Ammon's horn (tissue), 1 donor: ENCODE measurements around the gene AHCY.
"Not testable (repeated sequence)": the region's sequence is repeated elsewhere in the genome, so short reads cannot be mapped to it uniquely, and the experiment has no call there.

Experiments
- DNase-seq: peaks from one replicate; pipeline ENCODE4 v3.0.0-alpha.2; 2016; ENCODE audit warnings: low spot score

The AHCY gene

GRCh38 chr20:34302723-34303533 lies at the start of gene AHCY:
Gene AHCY (minus strand): TSS chr20:34303355. CDS start chr20:34303270, 85 bp downstream.
- peak; percentile 97 for DNase-seq

- DNase-seq = no peak
These were observed 46.9 kb upstream of the AHCY start for GRCh38 chr20:34350095-34350494.

GRCh38 chr20:34347571-34347970 lies 44.4 kb upstream of the AHCY start:
- no peak for DNase-seq

GRCh38 chr20:34346533-34346865 lies 43.3 kb upstream of the AHCY start:
- DNase-seq = not testable (repeated sequence)

GRCh38 chr20:34345839-34346532 lies 42.8 kb upstream of the AHCY start:
- not testable (repeated sequence) for DNase-seq

- no peak for DNase-seq
These were observed 42.2 kb upstream of the AHCY start for GRCh38 chr20:34345402-34345736.

GRCh38 chr20:34344238-34344637 lies 41.1 kb upstream of the AHCY start:
- no peak for DNase-seq

- DNase-seq = no peak
These were observed 40.5 kb upstream of the AHCY start for GRCh38 chr20:34343458-34344211.

- not testable (repeated sequence) for DNase-seq
These were observed 38.0 kb upstream of the AHCY start for GRCh38 chr20:34341199-34341598.

- DNase-seq = not testable (repeated sequence)
These were observed 37.6 kb upstream of the AHCY start for GRCh38 chr20:34340726-34341125.

GRCh38 chr20:34337982-34338726 lies 35.0 kb upstream of the AHCY start:
- no peak for DNase-seq

GRCh38 chr20:34337544-34337943 lies 34.4 kb upstream of the AHCY start:
- no peak for DNase-seq

- DNase-seq = peak; percentile 96
These were observed 31.7 kb upstream of the AHCY start for GRCh38 chr20:34334654-34335407.

- DNase-seq = no peak
These were observed 30.6 kb upstream of the AHCY start for GRCh38 chr20:34333786-34334185.

GRCh38 chr20:34332262-34332920 lies 29.2 kb upstream of the AHCY start:
- no peak for DNase-seq

GRCh38 chr20:34331838-34332237 lies 28.7 kb upstream of the AHCY start:
- DNase-seq = no peak

GRCh38 chr20:34330861-34331544 lies 27.8 kb upstream of the AHCY start:
- DNase-seq = not testable (repeated sequence)

- no peak for DNase-seq
These were observed 25.9 kb upstream of the AHCY start for GRCh38 chr20:34328928-34329677.

GRCh38 chr20:34328207-34328606 lies 25.1 kb upstream of the AHCY start:
- not testable (repeated sequence) for DNase-seq
